Endometrium (tissue), 2 donors: ENCODE results near the gene MYBPHL.

Experiments
- FAIRE-seq: peaks from 2 replicates; lab custom pipeline; 2012; peaks lifted over from hg19 to GRCh38; lab: Jason Lieb, UNC
- donor health status: control.
- donor health status: control.

The MYBPHL gene, protein sequence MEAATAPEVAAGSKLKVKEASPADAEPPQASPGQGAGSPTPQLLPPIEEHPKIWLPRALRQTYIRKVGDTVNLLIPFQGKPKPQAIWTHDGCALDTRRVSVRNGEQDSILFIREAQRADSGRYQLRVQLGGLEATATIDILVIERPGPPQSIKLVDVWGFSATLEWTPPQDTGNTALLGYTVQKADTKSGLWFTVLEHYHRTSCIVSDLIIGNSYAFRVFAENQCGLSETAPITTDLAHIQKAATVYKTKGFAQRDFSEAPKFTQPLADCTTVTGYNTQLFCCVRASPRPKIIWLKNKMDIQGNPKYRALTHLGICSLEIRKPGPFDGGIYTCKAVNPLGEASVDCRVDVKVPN

GRCh38 chr1:109306832-109307273, at the start of gene MYBPHL:
Gene MYBPHL (minus strand): TSS chr1:109307011. CDS start chr1:109306991, 20 bp downstream.
- FAIRE-seq, result no peak

- FAIRE-seq, result no peak
Measured at GRCh38 chr1:109356505-109356904, 49.7 kb upstream of the MYBPHL start.

DNA sequence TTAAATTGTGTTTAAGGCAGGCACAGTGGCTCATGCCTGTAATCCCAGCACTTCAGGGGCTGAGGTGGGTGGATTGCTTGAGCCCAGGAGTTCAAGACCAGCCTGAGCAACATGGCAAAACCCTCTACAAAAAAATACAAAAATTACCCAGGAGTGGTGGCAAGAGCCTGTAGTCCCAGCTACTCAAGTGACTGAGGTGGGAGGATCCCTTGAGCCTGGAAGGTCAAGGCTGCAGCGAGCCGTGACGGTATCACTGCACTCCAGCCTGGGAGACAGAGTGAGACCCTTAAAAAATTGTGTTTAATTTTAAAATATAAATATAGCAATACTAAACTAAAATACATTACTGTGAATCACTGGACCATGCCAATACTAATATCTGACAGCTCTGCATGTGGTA, 48.1 kb upstream of the MYBPHL start:
- no peak for FAIRE-seq

DNA sequence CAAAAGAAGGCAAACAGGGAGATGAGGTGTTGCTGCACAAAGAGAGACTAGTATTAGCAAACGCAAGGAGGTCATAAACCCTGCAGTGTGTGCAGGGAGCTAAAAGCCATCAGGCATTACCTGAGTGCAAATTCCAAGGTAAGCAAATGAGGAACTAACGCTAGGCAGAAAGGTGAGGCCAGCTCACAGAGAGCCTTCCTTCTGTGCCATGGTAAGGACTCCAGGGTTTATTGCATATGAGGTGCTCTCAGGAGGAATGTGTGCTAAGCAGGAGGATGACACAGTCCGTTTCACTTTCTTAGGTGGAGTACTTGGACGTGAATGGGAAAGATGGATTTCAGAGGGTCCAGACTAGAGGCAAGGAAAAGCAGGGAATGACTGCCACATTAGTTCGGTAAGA, 44.6 kb upstream of the MYBPHL start:
- FAIRE-seq, result no peak

DNA sequence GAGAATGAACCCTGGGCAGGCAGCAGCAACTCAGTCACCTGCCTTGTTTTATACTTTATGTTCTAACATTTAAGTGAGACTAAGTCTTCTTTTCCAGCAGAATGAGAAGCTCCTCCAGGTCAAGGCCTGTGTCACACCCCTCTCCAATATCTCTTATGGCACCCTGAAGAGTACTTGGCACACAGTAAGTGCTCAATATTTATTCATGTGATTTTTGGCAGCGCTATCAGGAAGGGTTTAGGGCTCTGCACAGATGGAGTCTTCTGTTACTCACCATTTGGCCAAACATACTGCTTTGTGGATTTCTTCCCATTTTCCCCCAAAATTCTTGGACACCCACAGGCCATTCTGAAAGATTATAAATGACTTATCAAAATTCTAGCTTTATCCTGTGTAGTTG, 43.8 kb upstream of the MYBPHL start:
- no peak for FAIRE-seq

- FAIRE-seq, result no peak
Measured at GRCh38 chr1:109350182-109350581, 43.4 kb upstream of the MYBPHL start.

- FAIRE-seq, result no peak
Measured at GRCh38 chr1:109347511-109347910, 40.7 kb upstream of the MYBPHL start.

DNA sequence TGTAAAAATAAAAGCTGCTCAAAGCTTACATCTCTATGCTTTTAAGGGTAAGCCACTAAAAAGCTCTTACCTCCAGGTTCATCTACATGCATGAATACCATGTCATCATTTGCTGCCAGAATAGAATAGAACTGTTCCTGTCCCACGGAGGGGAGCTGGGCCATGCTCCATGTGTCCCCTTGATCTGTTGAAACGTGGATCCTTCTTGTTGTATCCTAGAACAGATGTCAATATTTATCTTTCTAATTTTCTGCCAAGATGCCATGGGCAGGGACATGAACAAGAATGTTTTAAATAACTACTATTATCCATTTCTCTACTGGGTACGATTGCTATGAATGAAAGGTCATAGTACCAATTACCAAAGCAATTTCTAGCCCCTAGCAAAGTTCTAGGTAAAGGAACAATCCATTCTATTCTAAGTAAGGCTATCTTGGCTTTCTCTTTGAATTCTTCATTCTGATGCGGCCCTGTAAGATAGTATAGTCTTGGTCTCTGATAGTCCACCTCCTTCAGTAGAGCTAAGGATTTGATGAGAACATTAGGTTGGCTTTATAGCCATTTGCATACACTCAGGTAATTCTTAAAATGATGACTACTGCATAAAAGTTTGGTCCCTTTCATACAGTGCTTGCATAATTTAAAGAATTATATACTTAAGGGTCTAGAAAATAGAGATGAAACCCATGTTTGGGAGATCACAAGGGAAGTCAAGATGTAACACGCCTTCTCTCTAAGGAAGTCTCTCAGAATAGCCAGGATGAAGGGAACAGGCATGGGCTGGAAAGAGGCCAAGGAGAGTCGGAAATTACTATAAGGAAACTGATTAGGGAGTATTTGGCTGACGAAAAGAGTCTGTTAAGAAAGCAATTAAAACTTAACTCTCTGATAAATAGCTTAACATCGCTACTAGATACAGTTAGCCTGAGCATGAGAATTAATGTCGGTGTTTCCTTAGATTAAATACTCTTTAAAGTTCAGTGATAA, 35.4 kb upstream of the MYBPHL start:
- no peak for FAIRE-seq

DNA sequence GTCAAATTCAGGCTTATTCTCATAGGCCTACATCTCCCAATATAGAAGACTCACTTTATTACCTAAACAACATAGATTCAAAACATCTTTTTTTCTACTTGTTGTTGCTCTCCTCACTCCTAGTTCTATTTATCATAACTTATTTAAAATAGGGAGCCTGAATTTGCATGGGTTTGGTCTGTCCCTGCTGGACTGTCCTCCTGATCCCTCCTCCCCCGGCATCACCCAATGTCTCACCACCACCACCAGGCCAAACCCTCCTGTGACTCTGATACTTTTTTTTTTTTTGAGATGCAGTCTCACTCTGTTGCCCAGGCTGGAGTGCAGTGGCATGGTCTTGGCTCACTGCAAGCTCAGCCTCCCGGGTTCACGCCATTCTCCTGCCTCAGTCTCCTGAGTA, 31.8 kb upstream of the MYBPHL start:
- FAIRE-seq, result no peak

- FAIRE-seq, result no peak
Measured at GRCh38 chr1:109338091-109338490, 31.3 kb upstream of the MYBPHL start.

DNA sequence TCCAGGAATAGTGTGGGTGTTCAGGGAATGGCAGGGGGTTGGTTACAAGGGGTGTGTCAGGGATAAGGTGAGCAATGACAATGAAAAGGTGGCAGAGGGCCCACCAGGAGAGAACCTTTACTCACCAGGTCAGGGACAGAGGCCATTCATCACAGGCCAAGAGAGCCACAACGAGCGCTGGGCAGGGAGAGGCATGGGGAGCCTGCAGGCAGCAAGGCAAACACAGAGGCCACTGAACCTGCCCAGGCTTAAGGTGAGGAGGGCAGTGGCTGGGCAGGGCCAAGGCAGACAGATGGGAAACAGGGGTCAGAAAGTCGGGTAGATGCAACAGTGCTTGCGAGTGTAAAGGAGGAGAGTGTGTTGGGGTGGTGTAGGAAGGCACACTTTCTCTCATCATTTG, 28.3 kb upstream of the MYBPHL start:
- FAIRE-seq, result no peak

GRCh38 chr1:109331113-109331512, 24.3 kb upstream of the MYBPHL start:
- no peak for FAIRE-seq

DNA sequence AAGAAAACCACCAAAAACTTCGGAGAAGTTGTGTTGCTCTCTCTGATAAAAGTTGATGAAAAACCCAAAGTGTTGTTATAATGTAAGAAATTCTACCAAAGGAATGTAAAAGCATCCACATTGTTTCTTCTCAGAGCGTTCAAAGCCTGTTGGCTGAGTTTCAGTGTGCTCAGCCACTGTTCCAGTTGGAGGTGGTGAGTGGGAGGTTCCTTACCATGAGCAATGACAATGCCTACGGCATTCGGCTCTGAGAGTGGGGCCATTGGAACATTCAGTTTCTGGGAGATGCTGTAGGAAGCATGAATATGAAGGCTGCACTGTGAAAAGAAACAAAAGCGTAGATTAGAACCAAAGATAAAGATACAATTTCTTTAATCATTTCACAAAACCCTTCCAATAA, 20.5 kb upstream of the MYBPHL start:
- no peak for FAIRE-seq

DNA sequence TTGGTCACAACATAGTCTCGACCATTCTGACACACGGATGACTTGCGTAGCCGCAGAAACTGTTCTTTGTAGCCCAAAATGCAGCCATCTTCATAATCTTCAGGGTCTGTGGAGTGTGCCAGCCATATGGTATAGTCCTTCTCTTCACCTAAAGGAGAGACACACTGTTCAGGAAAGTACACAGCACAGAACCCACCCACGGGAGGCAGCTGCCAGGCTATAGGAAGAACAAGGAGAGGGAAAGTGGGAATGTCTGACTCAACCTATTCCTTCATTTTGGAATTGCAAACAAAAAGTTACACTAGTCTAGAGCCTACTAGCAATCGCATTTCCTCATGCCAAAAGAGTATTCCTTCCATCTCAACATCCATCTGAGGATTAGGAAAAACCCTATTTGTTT, 16.2 kb upstream of the MYBPHL start:
- no peak for FAIRE-seq

DNA sequence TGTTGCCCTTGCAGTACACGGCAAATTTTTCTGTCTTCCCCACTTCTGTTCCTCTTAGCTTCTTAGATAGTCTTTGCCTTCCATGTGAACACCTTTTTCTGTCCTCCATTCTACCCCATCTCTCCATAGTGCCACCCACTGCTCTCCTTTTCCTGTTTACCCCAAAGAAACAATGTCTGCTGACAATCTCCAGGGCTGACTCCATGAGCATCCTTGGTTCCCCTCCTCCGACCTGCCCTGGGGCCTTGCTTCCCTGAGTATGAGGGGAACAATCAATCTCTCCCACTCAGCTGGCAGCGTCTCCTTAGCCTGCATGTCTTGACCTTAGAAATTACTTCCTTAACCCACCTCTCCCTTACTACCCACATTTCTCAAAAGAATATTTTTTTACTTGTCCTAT, 12.3 kb upstream of the MYBPHL start:
- no peak for FAIRE-seq

- no peak for FAIRE-seq
Measured at GRCh38 chr1:109316506-109316905, 9.7 kb upstream of the MYBPHL start.

- no peak for FAIRE-seq
Measured at GRCh38 chr1:109315288-109315687, 8.5 kb upstream of the MYBPHL start.

GRCh38 chr1:109314795-109315194, 8.0 kb upstream of the MYBPHL start:
- no peak for FAIRE-seq

- no peak for FAIRE-seq
Measured at GRCh38 chr1:109312978-109313775, 6.4 kb upstream of the MYBPHL start.

- no peak for FAIRE-seq
Measured at GRCh38 chr1:109312246-109312645, 5.4 kb upstream of the MYBPHL start.

GRCh38 chr1:109309347-109309746, 2.5 kb upstream of the MYBPHL start:
- no peak for FAIRE-seq

GRCh38 chr1:109307274-109308021, 637 bp upstream of the MYBPHL start:
- no peak for FAIRE-seq
